GM18858 (cell line): Measurements from ENCODE around the gene TC2N.
"Not testable (repeated sequence)": the region's sequence is repeated elsewhere in the genome, so short reads cannot be mapped to it uniquely, and the experiment has no call there.

Experiments used
- ATAC-seq: cut with Tn5 transposase; IDR thresholded peaks from one replicate; pipeline ENCODE4 v1.9.1; 2021; ENCODE audit not compliant: unreplicated experiment

TC2N gene

GRCh38 chr14:91867316-91867988 lies at the start of gene TC2N:
TSS of gene TC2N (minus strand) at chr14:91867536. CDS start at chr14:91813769, 53,767 bp downstream.
- ATAC-seq, result no peak

GRCh38 chr14:91912035-91912434 lies 44.7 kb upstream of the TC2N start:
- no peak for ATAC-seq

GRCh38 chr14:91911474-91912032 lies 44.2 kb upstream of the TC2N start:
- no peak for ATAC-seq

GRCh38 chr14:91910196-91910595 lies 42.9 kb upstream of the TC2N start:
- ATAC-seq, result no peak

GRCh38 chr14:91906374-91906773 lies 39.0 kb upstream of the TC2N start:
- ATAC-seq, result no peak

- ATAC-seq, result no peak
These were observed 37.8 kb upstream of the TC2N start for GRCh38 chr14:91904956-91905645.

- no peak for ATAC-seq
These were observed 37.1 kb upstream of the TC2N start for GRCh38 chr14:91904483-91904882.

- no peak for ATAC-seq
These were observed 35.7 kb upstream of the TC2N start for GRCh38 chr14:91903070-91903469.

GRCh38 chr14:91902336-91902735 lies 35.0 kb upstream of the TC2N start:
- no peak for ATAC-seq

- ATAC-seq, result no peak
These were observed 34.3 kb upstream of the TC2N start for GRCh38 chr14:91901449-91902226.

- no peak for ATAC-seq
These were observed 32.5 kb upstream of the TC2N start for GRCh38 chr14:91899806-91900205.

- ATAC-seq, result no peak
These were observed 31.9 kb upstream of the TC2N start for GRCh38 chr14:91899213-91899612.

GRCh38 chr14:91898372-91898771 lies 31.0 kb upstream of the TC2N start:
- no peak for ATAC-seq

GRCh38 chr14:91897716-91898115 lies 30.4 kb upstream of the TC2N start:
- not testable (repeated sequence) for ATAC-seq

GRCh38 chr14:91897106-91897701 lies 29.9 kb upstream of the TC2N start:
- no peak for ATAC-seq

- no peak for ATAC-seq
These were observed 29.1 kb upstream of the TC2N start for GRCh38 chr14:91896419-91896818.

- no peak for ATAC-seq
These were observed 26.3 kb upstream of the TC2N start for GRCh38 chr14:91893669-91894068.

- ATAC-seq, result no peak
These were observed 25.7 kb upstream of the TC2N start for GRCh38 chr14:91893007-91893406.

- ATAC-seq, result no peak
These were observed 24.4 kb upstream of the TC2N start for GRCh38 chr14:91891721-91892220.

- no peak for ATAC-seq
These were observed 23.8 kb upstream of the TC2N start for GRCh38 chr14:91891101-91891500.

GRCh38 chr14:91890291-91890749 lies 23.0 kb upstream of the TC2N start:
- ATAC-seq, result no peak
